CD4-positive, alpha-beta T cell treated with Interleukin-6 for 4 hours (primary cell): ENCODE results near the gene IL36RN.
"Not testable (repeated sequence)": the region's sequence is repeated elsewhere in the genome, so short reads cannot be mapped to it uniquely, and the experiment has no call there.

Experiments used
- DNase-seq: peaks from one replicate; pipeline ENCODE4 v3.0.0-alpha.2; 2020; ENCODE audit warnings: mixed read lengths

IL36RN gene

GRCh38 chr2:113075600-113075999 lies 16.6 kb downstream of the IL36RN start:
- no peak for DNase-seq

- DNase-seq = no peak
Observed at GRCh38 chr2:113076954-113077669, 18.1 kb downstream of the IL36RN start.

GRCh38 chr2:113077921-113078320 lies 18.9 kb downstream of the IL36RN start:
- no peak for DNase-seq

GRCh38 chr2:113078350-113078839 lies 19.4 kb downstream of the IL36RN start:
- DNase-seq = no peak

GRCh38 chr2:113079131-113079530 lies 20.1 kb downstream of the IL36RN start:
- no peak for DNase-seq

- DNase-seq = peak; percentile 46
Observed at GRCh38 chr2:113080134-113080533, 21.1 kb downstream of the IL36RN start.

- no peak for DNase-seq
Observed at GRCh38 chr2:113081488-113082210, 22.7 kb downstream of the IL36RN start.

GRCh38 chr2:113083296-113083695 lies 24.3 kb downstream of the IL36RN start:
- DNase-seq = no peak

- DNase-seq = no peak
Observed at GRCh38 chr2:113084249-113085000, 25.4 kb downstream of the IL36RN start.

- DNase-seq = no peak
Observed at GRCh38 chr2:113085542-113085941, 26.5 kb downstream of the IL36RN start.

GRCh38 chr2:113088213-113088992 lies 29.4 kb downstream of the IL36RN start:
- DNase-seq = no peak

GRCh38 chr2:113089916-113090315 lies 30.9 kb downstream of the IL36RN start:
- DNase-seq = no peak

- DNase-seq = no peak
Observed at GRCh38 chr2:113091231-113091896, 32.4 kb downstream of the IL36RN start.

GRCh38 chr2:113092864-113093612 lies 34.0 kb downstream of the IL36RN start:
- DNase-seq = no peak

- no peak for DNase-seq
Observed at GRCh38 chr2:113093613-113093977, 34.6 kb downstream of the IL36RN start.

- DNase-seq = not testable (repeated sequence)
Observed at GRCh38 chr2:113096306-113096705, 37.3 kb downstream of the IL36RN start.

GRCh38 chr2:113096842-113097618 lies 38.0 kb downstream of the IL36RN start:
- not testable (repeated sequence) for DNase-seq

- no peak for DNase-seq
Observed at GRCh38 chr2:113098041-113098440, 39.0 kb downstream of the IL36RN start.

- DNase-seq = no peak
Observed at GRCh38 chr2:113098532-113098931, 39.5 kb downstream of the IL36RN start.

- DNase-seq = no peak
Observed at GRCh38 chr2:113102133-113102532, 43.1 kb downstream of the IL36RN start.

GRCh38 chr2:113103277-113103676 lies 44.3 kb downstream of the IL36RN start:
- no peak for DNase-seq
